ENCODE data around the gene DDX5. TPM values are rescaled to one million over a fixed set of nuclear protein-coding genes. Genes with fewer than 3 reads are reported as not detected.
"Not testable (repeated sequence)": the region's sequence is repeated elsewhere in the genome, so short reads cannot be mapped to it uniquely, and the experiment has no call there.

Gene DDX5
- total RNA-seq, 3 donors from 2014 or later: 616 to 794 (median 655) TPM

- Histone ChIP-seq H3K9me3 (no peaks in the 10 kb centered on the region), H3K27me3 (no peaks in the 10 kb centered on the region), H3K4me3 (no peak overlapping the region), H3K27ac (no peak overlapping the region), H3K4me1 (peaks cover 0 to 15% of the 10 kb centered on the region in 2 donors), H3K36me3 (peaks cover 25% of the 10 kb centered on the region)
- intact Hi-C loops (cut with DNase I; ENCODE audit: low total_unique reads): loop anchor here (10.0 kb wide), 1 partner anchor 175 kb away; no protein-coding TSS in a partner anchor
- no peak for DNase-seq (ENCODE audit: low spot score in 2 of 2)
- no peak for TF ChIP-seq POLR2A (IDR thresholded peaks at IDR 0.05)
- no peak for TF ChIP-seq POLR2AphosphoS5 (IDR thresholded peaks at IDR 0.05)
- TF ChIP-seq CTCF (IDR thresholded peaks at IDR 0.05): no peak
These were observed 6.1 kb downstream of the DDX5 start for GRCh38 chr17:64499805-64500486.

- peaks cover 23% of the 10 kb centered on the region for H3K36me3 ChIP-seq
- intact Hi-C loops (cut with DNase I; ENCODE audit: low total_unique reads): no loop called here
These were observed 7.5 kb downstream of the DDX5 start for GRCh38 chr17:64498308-64499203.

GRCh38 chr17:64497565-64498035 lies 8.5 kb downstream of the DDX5 start:
- intact Hi-C loops (cut with DNase I; ENCODE audit: low total_unique reads): no loop called here
- H3K36me3 ChIP-seq: peaks cover 14% of the 10 kb centered on the region
- H3K27ac ChIP-seq: peak overlapping the region; percentile 84 to 87
- H3K9me3 ChIP-seq: no peaks in the 10 kb centered on the region
- DNase-seq (ENCODE audit: low spot score in 2 of 2): no peak
- no peaks in the 10 kb centered on the region for H3K27me3 ChIP-seq
- peak overlapping the region; percentile 62 to 82 (median 72) for H3K4me3 ChIP-seq
- H3K4me1 ChIP-seq: peaks cover 0 to 5% of the 10 kb centered on the region in 2 donors
- TF ChIP-seq CTCF (IDR thresholded peaks at IDR 0.05) (peak in 1 of 3 donors; percentile 4), POLR2AphosphoS5 (IDR thresholded peaks at IDR 0.05) (no peak)

More at GRCh38 chr17:64498308-64499203, 7.5 kb downstream of the DDX5 start:
- no peak for DNase-seq (ENCODE audit: low spot score in 2 of 2)
- Histone ChIP-seq H3K9me3 (no peaks in the 10 kb centered on the region), H3K27ac (peak overlapping the region in 1 of 2 donors; percentile 84), H3K4me1 (peaks cover 0 to 12% of the 10 kb centered on the region in 2 donors), H3K4me3 (no peak overlapping the region), H3K27me3 (no peaks in the 10 kb centered on the region)
- no peak for TF ChIP-seq POLR2A (IDR thresholded peaks at IDR 0.05)

- peak within 1 kb of the TSS; percentile 62 to 82 (median 72) for H3K4me3 ChIP-seq
- DNase-seq (ENCODE audit: low spot score in 2 of 2): peak; percentile 86 to 87
- no peaks in the 10 kb centered on the region for H3K27me3 ChIP-seq
- H3K9me3 ChIP-seq: no peaks in the 10 kb centered on the region
- H3K27ac ChIP-seq: peak within 1 kb of the TSS; percentile 84 to 87
- H3K4me1 ChIP-seq: peaks cover 0 to 5% of the 10 kb centered on the region in 2 donors
- peaks cover 7% of the 10 kb centered on the region for H3K36me3 ChIP-seq
- TF ChIP-seq POLR2A (IDR thresholded peaks at IDR 0.05) (no peak), CTCF (IDR thresholded peaks at IDR 0.05) (peak; percentile 34 to 58 (median 49)), POLR2AphosphoS5 (IDR thresholded peaks at IDR 0.05) (peak; percentile 76 to 79 (median 77))
- intact Hi-C loops (cut with DNase I; ENCODE audit: low total_unique reads): no loop called here
These were observed 9.1 kb downstream of the DDX5 start, which contains the start of gene POLG2 for GRCh38 chr17:64496786-64497564. TSS of gene POLG2 (minus strand) at chr17:64497054. CDS start at chr17:64496968, 86 bp downstream.

- intact Hi-C loops (cut with DNase I; ENCODE audit: low total_unique reads): no loop called here
- Histone ChIP-seq H3K27me3 (no peaks in the 10 kb centered on the region), H3K4me3 (peak overlapping the region; percentile 62 to 82 (median 72)), H3K4me1 (peaks cover 0 to 5% of the 10 kb centered on the region in 2 donors), H3K36me3 (peaks cover 1% of the 10 kb centered on the region), H3K9me3 (no peaks in the 10 kb centered on the region), H3K27ac (peak overlapping the region; percentile 84 to 87)
- no peak for DNase-seq (ENCODE audit: low spot score in 2 of 2)
- TF ChIP-seq CTCF (IDR thresholded peaks at IDR 0.05): no peak
- no peak for TF ChIP-seq POLR2A (IDR thresholded peaks at IDR 0.05)
- no peak for TF ChIP-seq POLR2AphosphoS5 (IDR thresholded peaks at IDR 0.05)
These were observed 9.7 kb downstream of the DDX5 start for GRCh38 chr17:64496348-64496785.

- H3K27ac ChIP-seq; DNase-seq (ENCODE audit: low spot score in 2 of 2); intact Hi-C loops (cut with DNase I; ENCODE audit: low total_unique reads); H3K36me3 ChIP-seq; H3K9me3 ChIP-seq; H3K4me1 ChIP-seq; H3K27me3 ChIP-seq: not testable (repeated sequence)
- H3K4me3 ChIP-seq: peak overlapping the region in 2 of 3 donors; percentile 72 to 82
These were observed 10.8 kb downstream of the DDX5 start for GRCh38 chr17:64495300-64495699.
